ENCODE results near the gene HOXB3. TPM values are rescaled to one million over a fixed set of nuclear protein-coding genes. Genes with fewer than 3 reads are reported as not detected.

Gene HOXB3
- total and polyA plus RNA-seq, 2 of the 4 experiments (the other 2 are of a cell fraction) = 6.3 to 59.6 TPM

DNA sequence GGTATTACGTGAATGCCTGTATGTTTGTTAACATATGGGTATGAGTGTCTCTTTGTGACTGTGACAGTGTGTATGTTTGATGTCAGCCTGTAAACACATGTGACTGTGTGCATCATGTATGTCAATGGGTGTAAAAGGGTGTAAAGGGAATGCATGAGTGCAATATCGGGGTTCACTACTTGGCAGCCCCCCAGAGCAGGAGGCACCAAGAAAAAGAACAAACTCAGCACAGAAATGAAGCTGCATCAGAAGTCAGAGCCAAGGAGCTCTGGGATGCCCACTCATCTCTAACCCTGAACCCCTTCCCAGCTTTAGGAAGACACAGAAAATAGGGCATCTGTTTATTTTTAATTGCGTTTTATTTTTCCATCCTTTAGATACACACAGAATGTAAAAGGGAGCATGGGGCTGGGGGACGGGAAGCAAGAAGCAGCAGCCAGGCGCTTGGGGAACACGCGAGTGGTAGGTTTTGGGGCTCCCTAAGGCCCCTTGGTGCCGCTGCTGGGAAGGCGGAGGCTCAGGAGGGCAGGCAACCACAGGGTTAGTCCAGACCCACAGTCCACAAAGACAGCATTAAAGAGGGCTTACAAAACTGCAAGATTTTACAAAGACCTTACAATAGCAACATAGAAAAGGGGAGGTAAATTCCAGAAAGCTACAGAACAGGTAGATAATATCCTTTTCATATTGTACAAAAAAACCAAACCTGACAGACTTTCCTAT is 17.0 kb upstream of the HOXB3 start:
- H3K9me1 ChIP-seq (ENCODE audit: insufficient read depth, low read length) = 0 out of 2 replicates have a peak, but pooled peaks cover 3% of the 10 kb centered on the region
- H3K18ac ChIP-seq (ENCODE audit: low read depth, low read length) = no peak overlapping the region
- H3K36me3 ChIP-seq (ENCODE audit: control insufficient read depth, insufficient read depth, low read length) = peaks cover 7% of the 10 kb centered on the region
- 0 out of 2 replicates have a peak, but pooled peaks cover 3% of the 10 kb centered on the region for H4K20me1 ChIP-seq (ENCODE audit: insufficient read depth, low read length)
- in situ Hi-C loops (cut with MboI; ENCODE audit: low sequenced_read_pairs) (no loop called here), dilution Hi-C loops (cut with HindIII; ENCODE audit: low sequenced_read_pairs, unreplicated experiment) (no loop called here), intact Hi-C loops (cut with micrococcal nuclease) (no loop called here)
- no peak overlapping the region for H3K27ac ChIP-seq (ENCODE audit: insufficient read depth, low read length)
- H2BK120ac ChIP-seq (ENCODE audit: low read depth, low read length) = no peak overlapping the region
- H3K14ac ChIP-seq (replicated peaks; ENCODE audit: low read depth, low read length) = no peak overlapping the region
- no peak overlapping the region for H2AFZ ChIP-seq (replicated peaks; ENCODE audit: low read length, poor library complexity)
- H3K9me3 ChIP-seq (ENCODE audit: control insufficient read depth, insufficient read depth, low read length) = no peaks in the 10 kb centered on the region
- H3K4me3 ChIP-seq (ENCODE audit: insufficient read depth, low read depth, low read length) = no peak overlapping the region
- H2BK20ac ChIP-seq (ENCODE audit: low read depth, low read length) = no peak overlapping the region
- no peaks in the 10 kb centered on the region for H3K27me3 ChIP-seq (ENCODE audit: control insufficient read depth, insufficient read depth, low read length)
- no peak overlapping the region for H2AK5ac ChIP-seq (ENCODE audit: low read depth, low read length)
- BruUV-seq (replicated peaks) = no TSS peak
- no peak overlapping the region for H2BK5ac ChIP-seq (ENCODE audit: low read depth, low read length, poor library complexity, severe bottlenecking)
- peaks cover 14% of the 10 kb centered on the region for H3K4me1 ChIP-seq (ENCODE audit: control insufficient read depth, insufficient read depth, low read length)
- H4K8ac ChIP-seq (ENCODE audit: low read depth in 2 of 2, low read length in 2 of 2) = no peak overlapping the region
- 89% methylated on average over 1 of the region's 9 CpGs; no CpG with 5 or more reads in 1 of the 2 experiments for WGBS, 2 experiments (ENCODE audit: extremely low coverage in 2 of 2, insufficient read length in 1 of 2)
- no peak overlapping the region for H2BK15ac ChIP-seq (ENCODE audit: low read depth, low read length)
- TF ChIP-seq BHLHE40 (IDR thresholded peaks at IDR 0.05; ENCODE audit: low read depth, low read length) (no peak), MAZ (IDR thresholded peaks at IDR 0.05; ENCODE audit: borderline replicate concordance, low read depth, low read length) (no peak), FOS (IDR thresholded peaks at IDR 0.05; ENCODE audit: low read depth, low read length) (no peak), MXI1 (IDR thresholded peaks at IDR 0.05; ENCODE audit: borderline replicate concordance, low read depth, low read length) (no peak), MAFK (IDR thresholded peaks at IDR 0.05; ENCODE audit: low read depth, low read length) (no peak)
- TF ChIP-seq, protein P1, sequence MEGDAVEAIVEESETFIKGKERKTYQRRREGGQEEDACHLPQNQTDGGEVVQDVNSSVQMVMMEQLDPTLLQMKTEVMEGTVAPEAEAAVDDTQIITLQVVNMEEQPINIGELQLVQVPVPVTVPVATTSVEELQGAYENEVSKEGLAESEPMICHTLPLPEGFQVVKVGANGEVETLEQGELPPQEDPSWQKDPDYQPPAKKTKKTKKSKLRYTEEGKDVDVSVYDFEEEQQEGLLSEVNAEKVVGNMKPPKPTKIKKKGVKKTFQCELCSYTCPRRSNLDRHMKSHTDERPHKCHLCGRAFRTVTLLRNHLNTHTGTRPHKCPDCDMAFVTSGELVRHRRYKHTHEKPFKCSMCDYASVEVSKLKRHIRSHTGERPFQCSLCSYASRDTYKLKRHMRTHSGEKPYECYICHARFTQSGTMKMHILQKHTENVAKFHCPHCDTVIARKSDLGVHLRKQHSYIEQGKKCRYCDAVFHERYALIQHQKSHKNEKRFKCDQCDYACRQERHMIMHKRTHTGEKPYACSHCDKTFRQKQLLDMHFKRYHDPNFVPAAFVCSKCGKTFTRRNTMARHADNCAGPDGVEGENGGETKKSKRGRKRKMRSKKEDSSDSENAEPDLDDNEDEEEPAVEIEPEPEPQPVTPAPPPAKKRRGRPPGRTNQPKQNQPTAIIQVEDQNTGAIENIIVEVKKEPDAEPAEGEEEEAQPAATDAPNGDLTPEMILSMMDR (conservative IDR thresholded peaks at IDR 0.05; ENCODE audit: low read depth, low read length) = no peak
- no peak overlapping the region for H3K4ac ChIP-seq (ENCODE audit: low read depth, low read length)
- no peak overlapping the region for H4K91ac ChIP-seq (ENCODE audit: insufficient read depth, low read depth, low read length)
- no peak for DNase-seq
- no peak overlapping the region for H4K5ac ChIP-seq (ENCODE audit: low read depth, low read length)
- H3K23ac ChIP-seq (ENCODE audit: low read depth, low read length) = no peak overlapping the region
- no peak overlapping the region for H3K9ac ChIP-seq (ENCODE audit: low read depth, low read length)
- CTCF ChIA-PET = interaction anchor here (0.6 kb wide), 1 partner anchor 300 kb away, joined by 3 read pairs; no protein-coding TSS in a partner anchor
- no peak overlapping the region for H3K56ac ChIP-seq (ENCODE audit: extremely low read depth, insufficient read depth, low read length)
- H3K79me1 ChIP-seq (ENCODE audit: low read depth in 1 of 2, low read length in 2 of 2) = peaks cover 9 to 41% of the 10 kb centered on the region in 2 experiments; a peak in 3 of 4 replicates
- H2AK9ac ChIP-seq (replicated peaks; ENCODE audit: low read depth, low read length, poor library complexity) = no peak overlapping the region
- H3K4me2 ChIP-seq (ENCODE audit: low read depth, low read length) = no peak overlapping the region
- no peak for ATAC-seq (ENCODE audit: low read depth)
- POLR2A ChIA-PET (ENCODE audit: unreplicated experiment) = no interaction called here
